ENCODE measurements around the gene EHMT1. TPM values are rescaled to one million over a fixed set of nuclear protein-coding genes. Genes with fewer than 3 reads are reported as not detected.

The EHMT1 gene
- total and polyA plus RNA-seq, 9 of the 15 experiments (the other 6 are each of a cell fraction or from before 2014, with no cell fraction given): 2.2 to 76.0 (median 36.4) TPM

DNA sequence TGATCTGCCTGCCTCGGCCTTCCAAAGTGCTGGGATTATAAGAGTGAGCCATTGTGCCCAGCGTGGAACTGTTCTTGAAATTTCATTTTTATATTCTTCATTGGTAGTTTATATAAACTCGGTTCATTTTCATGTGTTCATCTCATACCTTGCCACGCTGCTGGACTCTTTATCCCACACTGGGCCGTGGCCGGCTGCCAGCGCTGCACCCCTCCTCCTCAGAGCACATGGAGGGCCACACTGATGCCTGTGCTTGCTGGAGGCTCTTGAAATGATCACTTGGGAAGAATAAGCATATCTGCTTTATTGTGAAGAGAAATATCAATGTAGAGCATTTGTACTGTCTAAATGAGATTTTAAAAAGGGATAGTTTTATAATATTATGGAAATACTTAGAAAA, 69.5 kb downstream of the EHMT1 start (continued):
- TF ChIP-seq SP2 (IDR thresholded peaks at IDR 0.05; ENCODE audit: extremely low read depth, low read depth, low read length, poor library complexity, severe bottlenecking): no peak
- TF ChIP-seq, protein P1, sequence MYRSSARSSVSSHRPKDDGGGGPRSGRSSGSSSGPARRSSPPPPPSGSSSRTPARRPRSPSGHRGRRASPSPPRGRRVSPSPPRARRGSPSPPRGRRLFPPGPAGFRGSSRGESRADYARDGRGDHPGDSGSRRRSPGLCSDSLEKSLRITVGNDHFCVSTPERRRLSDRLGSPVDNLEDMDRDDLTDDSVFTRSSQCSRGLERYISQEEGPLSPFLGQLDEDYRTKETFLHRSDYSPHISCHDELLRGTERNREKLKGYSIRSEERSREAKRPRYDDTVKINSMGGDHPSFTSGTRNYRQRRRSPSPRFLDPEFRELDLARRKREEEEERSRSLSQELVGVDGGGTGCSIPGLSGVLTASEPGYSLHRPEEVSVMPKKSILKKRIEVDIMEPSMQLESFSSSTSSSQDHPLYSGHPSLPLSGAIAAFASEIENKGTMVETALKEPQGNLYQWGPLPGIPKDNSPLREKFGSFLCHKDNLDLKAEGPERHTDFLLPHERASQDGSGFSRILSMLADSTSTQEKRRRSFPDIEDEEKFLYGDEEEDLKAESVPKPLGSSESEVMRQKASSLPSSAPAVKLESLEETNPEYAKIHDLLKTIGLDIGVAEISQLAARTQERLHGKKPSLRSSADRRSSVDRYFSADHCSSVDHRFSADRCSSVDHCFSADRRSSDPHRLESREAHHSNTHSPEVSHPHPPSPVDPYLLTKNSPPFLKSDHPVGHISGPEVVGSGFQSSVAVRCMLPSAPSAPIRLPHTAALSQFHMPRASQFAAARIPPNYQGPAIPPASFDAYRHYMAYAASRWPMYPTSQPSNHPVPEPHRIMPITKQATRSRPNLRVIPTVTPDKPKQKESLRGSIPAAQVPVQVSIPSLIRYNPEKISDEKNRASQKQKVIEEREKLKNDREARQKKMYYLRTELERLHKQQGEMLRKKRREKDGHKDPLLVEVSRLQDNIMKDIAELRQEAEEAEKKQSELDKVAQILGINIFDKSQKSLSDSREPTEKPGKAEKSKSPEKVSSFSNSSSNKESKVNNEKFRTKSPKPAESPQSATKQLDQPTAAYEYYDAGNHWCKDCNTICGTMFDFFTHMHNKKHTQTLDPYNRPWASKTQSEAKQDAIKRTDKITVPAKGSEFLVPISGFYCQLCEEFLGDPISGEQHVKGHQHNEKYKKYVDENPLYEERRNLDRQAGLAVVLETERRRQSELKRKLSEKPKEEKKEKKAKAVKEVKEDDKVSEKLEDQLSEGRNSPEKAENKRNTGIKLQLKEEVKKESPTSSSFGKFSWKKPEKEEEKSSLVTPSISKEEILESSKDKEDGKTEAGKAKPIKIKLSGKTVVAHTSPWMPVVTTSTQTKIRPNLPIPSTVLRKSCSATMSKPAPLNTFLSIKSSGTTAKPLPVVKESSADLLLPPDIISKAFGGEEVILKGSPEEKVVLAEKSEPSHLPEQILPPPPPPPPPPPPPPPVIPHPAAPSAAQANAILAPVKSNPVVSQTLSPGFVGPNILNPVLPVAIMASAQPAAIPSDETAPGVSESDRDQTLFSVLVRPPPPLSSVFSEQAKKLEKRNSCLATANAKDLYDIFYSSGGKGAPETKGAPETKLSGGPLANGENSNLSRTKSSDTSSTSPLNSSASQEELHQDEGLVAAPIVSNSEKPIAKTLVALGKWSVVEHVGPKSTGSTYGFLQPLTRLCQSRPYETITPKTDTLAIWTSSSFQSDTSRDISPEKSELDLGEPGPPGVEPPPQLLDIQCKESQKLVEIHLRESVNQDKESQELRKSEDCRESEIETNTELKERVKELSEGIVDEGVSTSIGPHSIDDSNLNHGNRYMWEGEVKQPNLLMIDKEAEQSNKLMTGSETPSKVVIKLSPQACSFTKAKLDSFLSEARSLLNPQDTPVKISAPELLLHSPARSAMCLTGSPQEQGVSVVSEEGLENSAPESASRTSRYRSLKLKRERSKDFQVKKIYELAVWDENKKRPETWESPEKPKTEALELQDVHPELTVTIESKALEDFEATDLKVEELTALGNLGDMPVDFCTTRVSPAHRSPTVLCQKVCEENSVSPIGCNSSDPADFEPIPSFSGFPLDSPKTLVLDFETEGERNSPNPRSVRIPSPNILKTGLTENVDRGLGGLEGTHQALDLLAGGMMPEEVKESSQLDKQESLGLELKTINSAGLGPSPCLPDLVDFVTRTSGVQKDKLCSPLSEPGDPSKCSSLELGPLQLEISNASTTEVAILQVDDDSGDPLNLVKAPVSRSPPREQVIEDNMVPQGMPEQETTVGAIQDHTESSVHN (IDR thresholded peaks at IDR 0.05; ENCODE audit: borderline replicate concordance in 1 of 2, low read depth in 1 of 2): no peak
- no peak for TF ChIP-seq CEBPG (CRISPR knock-in tag; IDR thresholded peaks at IDR 0.05)
- TF ChIP-seq CEBPG (tag; conservative IDR thresholded peaks at IDR 0.05 in 1 of 2, IDR thresholded peaks at IDR 0.05 in 1 of 2): no peak
- no peak for TF ChIP-seq SRSF3 (IDR thresholded peaks at IDR 0.05; ENCODE audit: insufficient read depth, low read length)
- TF ChIP-seq PHF8 (IDR thresholded peaks at IDR 0.05; ENCODE audit: borderline replicate concordance, low read length): no peak
- no peak for TF ChIP-seq MTA3 (IDR thresholded peaks at IDR 0.05; ENCODE audit: borderline replicate concordance)
- no peak for TF ChIP-seq FOXA3 (CRISPR knock-in tag; conservative IDR thresholded peaks at IDR 0.05 in 1 of 2, IDR thresholded peaks at IDR 0.05 in 1 of 2)
